OCI-M2 (cell line): ENCODE results near the gene MARK2.

Experiments used
- DNase-seq: peaks from one replicate; lab custom pipeline; 2025; ENCODE audit not compliant: unreplicated experiment; lab: John Stamatoyannopoulos, UW

The MARK2 gene

GRCh38 chr11:63920126-63920938 lies 81.4 kb downstream of the MARK2 start:
- DNase-seq = no peak

- DNase-seq = no peak
These were observed 82.1 kb downstream of the MARK2 start for GRCh38 chr11:63920939-63921417.

GRCh38 chr11:63922673-63923192 lies 83.8 kb downstream of the MARK2 start:
- no peak for DNase-seq

GRCh38 chr11:63923319-63923718 lies 84.4 kb downstream of the MARK2 start:
- DNase-seq = no peak

GRCh38 chr11:63929616-63930015 lies 90.7 kb downstream of the MARK2 start:
- no peak for DNase-seq

- no peak for DNase-seq
These were observed 92.1 kb downstream of the MARK2 start for GRCh38 chr11:63931045-63931444.

GRCh38 chr11:63931876-63932275 lies 93.0 kb downstream of the MARK2 start:
- DNase-seq = no peak

GRCh38 chr11:63933459-63933858 lies 94.5 kb downstream of the MARK2 start:
- no peak for DNase-seq

- no peak for DNase-seq
These were observed 99.0 kb downstream of the MARK2 start for GRCh38 chr11:63937713-63938478.

GRCh38 chr11:63938479-63939396 lies 99.8 kb downstream of the MARK2 start, which contains the start of gene NAA40:
TSS of gene NAA40 (plus strand) at chr11:63939002. CDS start at chr11:63939097, 95 bp downstream.
- peak; percentile 63 for DNase-seq

GRCh38 chr11:63939397-63939891 lies 100.5 kb downstream of the MARK2 start:
- no peak for DNase-seq

GRCh38 chr11:63940786-63941185 lies 101.9 kb downstream of the MARK2 start:
- no peak for DNase-seq

- no peak for DNase-seq
These were observed 103.0 kb downstream of the MARK2 start for GRCh38 chr11:63941901-63942300.

GRCh38 chr11:63942803-63943202 lies 103.9 kb downstream of the MARK2 start:
- DNase-seq = no peak

GRCh38 chr11:63944987-63945386 lies 106.1 kb downstream of the MARK2 start:
- DNase-seq = no peak

GRCh38 chr11:63945477-63946163 lies 106.7 kb downstream of the MARK2 start:
- DNase-seq = no peak

GRCh38 chr11:63951779-63952536 lies 113.0 kb downstream of the MARK2 start:
- DNase-seq = no peak

- no peak for DNase-seq
These were observed 113.7 kb downstream of the MARK2 start for GRCh38 chr11:63952570-63952969.

GRCh38 chr11:63958008-63958407 lies 119.1 kb downstream of the MARK2 start:
- DNase-seq = no peak
